Measurements from ENCODE around the gene OR52M1. TPM values are rescaled to one million over a fixed set of nuclear protein-coding genes. Genes with fewer than 3 reads are reported as not detected.

The OR52M1 gene
- total RNA-seq, 1 donor from 2014 or later = not detected

- TF ChIP-seq CTCF (IDR thresholded peaks at IDR 0.05; ENCODE audit: unreplicated experiment) = no peak
- no peaks in the 10 kb centered on the region for H3K4me1 Mint-ChIP-seq
- no peaks in the 10 kb centered on the region for H3K36me3 Mint-ChIP-seq
- no peak for DNase-seq (ENCODE audit: low spot score in 2 of 2, unreplicated experiment in 2 of 2)
- peaks cover 14% of the 10 kb centered on the region for H3K9me3 Mint-ChIP-seq
- H3K27ac Mint-ChIP-seq = no peak overlapping the region
- peaks cover 8% of the 10 kb centered on the region for H3K27me3 Mint-ChIP-seq (ENCODE audit: low read depth)
- H3K4me3 Mint-ChIP-seq = no peak overlapping the region
Observed at GRCh38 chr11:4511282-4512245, 33.4 kb upstream of the OR52M1 start.

- Mint-ChIP-seq H3K4me1 (no peaks in the 10 kb centered on the region), H3K4me3 (no peak overlapping the region), H3K9me3 (no peaks in the 10 kb centered on the region), H3K36me3 (no peaks in the 10 kb centered on the region), H3K27ac (no peak overlapping the region), H3K27me3 (ENCODE audit: low read depth) (peaks cover 10% of the 10 kb centered on the region)
- DNase-seq (ENCODE audit: low spot score in 2 of 2, unreplicated experiment in 2 of 2) = no peak
- no peak for TF ChIP-seq CTCF (IDR thresholded peaks at IDR 0.05; ENCODE audit: unreplicated experiment)
Observed at GRCh38 chr11:4514196-4514595, 30.8 kb upstream of the OR52M1 start.

GRCh38 chr11:4522339-4522738 is 22.7 kb upstream of the OR52M1 start:
- Mint-ChIP-seq H3K27me3 (ENCODE audit: low read depth) (peaks cover 9% of the 10 kb centered on the region), H3K4me1 (no peaks in the 10 kb centered on the region), H3K9me3 (no peaks in the 10 kb centered on the region), H3K36me3 (no peaks in the 10 kb centered on the region), H3K27ac (no peak overlapping the region), H3K4me3 (no peak overlapping the region)
- DNase-seq (ENCODE audit: low spot score in 2 of 2, unreplicated experiment in 2 of 2) = no peak
- TF ChIP-seq CTCF (IDR thresholded peaks at IDR 0.05; ENCODE audit: unreplicated experiment) = no peak

- TF ChIP-seq CTCF (IDR thresholded peaks at IDR 0.05; ENCODE audit: unreplicated experiment) = no peak
Observed at GRCh38 chr11:4522752-4523151, 22.2 kb upstream of the OR52M1 start.

GRCh38 chr11:4523666-4524065 is 21.3 kb upstream of the OR52M1 start:
- Mint-ChIP-seq H3K4me1 (no peaks in the 10 kb centered on the region), H3K27me3 (ENCODE audit: low read depth) (peaks cover 15% of the 10 kb centered on the region), H3K4me3 (no peak overlapping the region), H3K9me3 (no peaks in the 10 kb centered on the region), H3K27ac (no peak overlapping the region), H3K36me3 (no peaks in the 10 kb centered on the region)
- no peak for DNase-seq (ENCODE audit: low spot score in 2 of 2, unreplicated experiment in 2 of 2)
- TF ChIP-seq CTCF (IDR thresholded peaks at IDR 0.05; ENCODE audit: unreplicated experiment) = no peak

More at GRCh38 chr11:4522752-4523151, 22.2 kb upstream of the OR52M1 start:
- H3K4me3 Mint-ChIP-seq = no peak overlapping the region
- no peaks in the 10 kb centered on the region for H3K36me3 Mint-ChIP-seq
- peaks cover 12% of the 10 kb centered on the region for H3K27me3 Mint-ChIP-seq (ENCODE audit: low read depth)
- no peak for DNase-seq (ENCODE audit: low spot score in 2 of 2, unreplicated experiment in 2 of 2)
- no peaks in the 10 kb centered on the region for H3K9me3 Mint-ChIP-seq
- no peaks in the 10 kb centered on the region for H3K4me1 Mint-ChIP-seq
- no peak overlapping the region for H3K27ac Mint-ChIP-seq

Measured in mesothelial cell of epicardium (in vitro differentiated cells).